ENCODE data around the gene ADRA2B. TPM values are rescaled to one million over a fixed set of nuclear protein-coding genes. Genes with fewer than 3 reads are reported as not detected.

ADRA2B gene
- total RNA-seq, 1 experiment from 2014 or later = 2.7 TPM

GRCh38 chr2:96089356-96090195 is 26.8 kb downstream of the ADRA2B start:
- Mint-ChIP-seq H3K9me3 (peaks cover 0 to 2% of the 10 kb centered on the region in 2 experiments; a peak in 1 of 5 replicates), H3K36me3 (ENCODE audit: insufficient read depth in 1 of 3, low read depth in 3 of 3) (no peaks in the 10 kb centered on the region; a peak in 1 of 7 replicates), H3K27ac (peak overlapping the region in 1 of 3 experiments; percentile 72; a peak in 1 of 7 replicates), H3K4me1 (peaks cover 23 to 40% of the 10 kb centered on the region in 2 experiments), H3K4me3 (no peak overlapping the region), H3K27me3 (ENCODE audit: low read depth) (peaks cover 2% of the 10 kb centered on the region)
- no peaks in the 10 kb centered on the region for H3K79me2 ChIP-seq (ENCODE audit: insufficient read depth, low read length)
- no peak overlapping the region for H2AK5ac ChIP-seq (ENCODE audit: insufficient read length, low read length)
- H2BK120ac ChIP-seq (ENCODE audit: low read depth, low read length, poor library complexity, severe bottlenecking) = no peak overlapping the region
- no peak overlapping the region for H4K5ac ChIP-seq (ENCODE audit: insufficient read length, low read depth, low read length)
- H2BK15ac ChIP-seq (ENCODE audit: low read depth, low read length) = no peak overlapping the region
- DNase-seq = peak; percentile 41
- no peak overlapping the region for H2BK5ac ChIP-seq (ENCODE audit: insufficient read length, low read length)
- no peak overlapping the region for H3K4me2 ChIP-seq (ENCODE audit: insufficient read depth, insufficient read length, low read length)
- no peak overlapping the region for H4K91ac ChIP-seq (ENCODE audit: insufficient read length, low read depth, low read length)
- no peak overlapping the region for H2BK20ac ChIP-seq (ENCODE audit: low read depth, low read length, poor library complexity, severe bottlenecking)
- H3K4ac ChIP-seq (ENCODE audit: low read depth, low read length) = no peak overlapping the region
- no peak overlapping the region for H2AFZ ChIP-seq (ENCODE audit: low read length)
- no peaks in the 10 kb centered on the region for H4K20me1 ChIP-seq (ENCODE audit: control insufficient read depth, insufficient read depth, insufficient read length)
- no peaks in the 10 kb centered on the region for H3K27me3 ChIP-seq (ENCODE audit: insufficient read depth, low read length)
- no peak overlapping the region for H3K23ac ChIP-seq (ENCODE audit: insufficient read length, low read depth, low read length)
- no peak overlapping the region for H3K18ac ChIP-seq (ENCODE audit: insufficient read length, low read depth, low read length)
- no peak for TF ChIP-seq CTCF (conservative IDR thresholded peaks at IDR 0.05)
- no peak overlapping the region; the same call in 1 of the 2 replicates for H3K14ac ChIP-seq (ENCODE audit: insufficient read depth, low read length)
- no peak overlapping the region for H2BK12ac ChIP-seq (ENCODE audit: insufficient read length, low read depth, low read length)
- H3K56ac ChIP-seq (ENCODE audit: insufficient read length, low read depth, low read length) = no peak overlapping the region
- no peaks in the 10 kb centered on the region for H3K4me1 ChIP-seq (ENCODE audit: insufficient read depth, low read length)
- WGBS (ENCODE audit: extremely low coverage, insufficient read length, low lambda C conversion rate) = no CpG with 5 or more reads among the region's 22 CpGs
- H3K9ac ChIP-seq (ENCODE audit: extremely low read depth, insufficient read length, low read length) = no peak overlapping the region
- no peak overlapping the region for H3K27ac ChIP-seq (ENCODE audit: insufficient read length, low read depth, low read length)
- no peak overlapping the region for H4K8ac ChIP-seq (replicated peaks; ENCODE audit: insufficient read length, low read depth, low read length)
- no peaks in the 10 kb centered on the region for H3K79me1 ChIP-seq (ENCODE audit: insufficient read depth, low read depth, low read length, poor library complexity, severe bottlenecking)
- no peak overlapping the region for H3T11ph ChIP-seq (ENCODE audit: low read length)
- H3K23me2 ChIP-seq (ENCODE audit: insufficient read length, low read depth, low read length, poor library complexity, severe bottlenecking) = no peaks in the 10 kb centered on the region
- H3K9me3 ChIP-seq (ENCODE audit: control insufficient read depth, low read depth, low read length) = no peaks in the 10 kb centered on the region

All from H9 (cell line).